T-helper 1 cell treated with Interleukin-12 subunit alpha and Interleukin-12 subunit beta and Interleukin-4 antibody, amounts not matched to agents 30 ng/mL and 1 ng/mL, for 36 hours (primary cell): ENCODE results near the gene DOCK2. TPM values are rescaled to one million over a fixed set of nuclear protein-coding genes. Genes with fewer than 3 reads are reported as not detected.

Experiments used
- intact Hi-C: fragments of 100-400 bp; cut with micrococcal nuclease; formaldehyde crosslinking; loops from one replicate; pipeline ENCODE4 v1.15.1; 2024
- total RNA-seq: library from RNA; stranded (reverse); gene quantifications from 2 replicates; pipeline ENCODE4 v1.2.3, GENCODE V29; 2022

The DOCK2 gene
- total RNA-seq, 1 donor from 2014 or later: 346 TPM

DNA sequence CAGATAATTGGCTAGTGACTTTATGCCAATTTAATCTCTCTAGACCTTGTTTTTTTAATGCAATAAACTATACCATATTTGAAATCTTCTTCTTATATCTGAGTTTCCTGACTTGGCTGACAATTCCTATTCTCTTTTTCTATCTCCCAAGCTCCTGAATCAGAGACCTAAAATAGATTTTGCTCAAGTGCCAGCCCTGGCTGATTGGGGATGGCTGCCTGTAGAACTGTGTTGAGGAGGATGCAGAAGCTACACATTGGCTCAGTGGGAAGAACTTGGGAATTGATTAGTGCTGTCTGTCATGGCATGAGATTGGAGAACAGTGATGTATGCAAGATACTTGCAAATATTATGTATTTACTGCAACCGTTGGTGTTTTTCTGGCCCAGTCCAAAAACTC, 210.4 kb downstream of the DOCK2 start:
- intact Hi-C loops: no loop called here

GRCh38 chr5:169848271-169848670, 211.2 kb downstream of the DOCK2 start:
- intact Hi-C loops: no loop called here

GRCh38 chr5:169848792-169849191, 211.7 kb downstream of the DOCK2 start:
- intact Hi-C loops: no loop called here

DNA sequence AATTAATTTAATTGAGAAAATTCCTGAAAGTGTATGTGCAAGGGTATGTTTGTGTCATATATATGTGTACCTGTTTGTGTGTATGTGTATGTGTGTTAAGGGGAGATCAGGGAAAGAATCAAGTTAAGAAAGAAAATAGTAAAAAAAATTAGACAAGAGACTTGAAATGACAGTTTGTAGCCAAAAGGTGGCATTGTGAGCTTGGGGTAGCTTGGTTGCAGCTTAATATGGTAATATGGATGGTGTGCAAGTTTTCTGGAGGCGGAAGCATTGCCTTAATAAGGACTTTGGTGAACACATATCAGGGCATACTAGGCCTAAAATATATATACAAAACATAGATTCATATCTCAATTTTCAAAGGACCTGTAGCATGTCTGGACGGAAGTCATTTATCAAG, 213.3 kb downstream of the DOCK2 start:
- intact Hi-C loops: no loop called here

DNA sequence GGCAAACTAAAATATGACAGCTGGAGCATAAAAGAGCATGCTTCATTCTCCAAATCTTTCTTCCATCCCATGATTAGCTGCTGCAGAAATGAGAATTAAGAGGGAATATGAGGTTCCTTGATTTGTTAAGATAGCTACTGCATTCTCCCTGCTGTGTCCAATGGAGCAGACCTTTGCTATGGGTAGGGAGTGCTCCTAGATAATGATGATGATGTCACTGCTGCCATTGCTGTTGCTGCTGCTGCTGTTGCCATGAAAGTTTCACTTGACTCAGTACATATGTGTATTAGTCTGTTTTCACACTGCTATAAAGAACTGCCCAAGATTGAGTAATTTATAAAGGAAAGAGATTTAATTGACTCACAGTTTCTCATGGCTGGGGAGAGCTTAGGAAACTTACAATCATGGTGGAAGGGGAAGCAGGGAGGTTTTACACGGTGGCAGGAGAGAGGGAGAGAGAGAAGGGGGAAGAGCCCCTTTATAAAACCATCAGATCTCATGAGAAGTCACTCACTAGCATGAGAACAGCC, 214.3 kb downstream of the DOCK2 start:
- intact Hi-C loops: no loop called here

DNA sequence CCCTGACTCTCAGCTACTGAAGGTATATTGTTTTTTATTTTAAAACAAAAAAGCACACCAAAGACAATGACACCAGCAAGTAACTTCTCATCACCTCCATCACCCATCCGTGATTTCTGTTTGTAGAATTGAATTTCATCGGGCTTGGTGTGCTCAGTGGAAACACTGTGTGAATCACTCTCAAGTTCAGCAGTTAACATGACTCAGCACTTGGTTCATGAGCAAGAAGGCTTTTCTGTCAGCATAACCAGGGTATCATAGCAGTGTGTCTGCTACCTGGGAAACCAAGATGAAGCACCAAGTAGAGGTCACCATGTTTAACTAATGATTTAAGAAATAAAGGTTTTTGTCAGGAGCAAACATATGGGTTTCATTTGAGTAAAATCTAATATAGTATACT, 219.5 kb downstream of the DOCK2 start:
- intact Hi-C loops: no loop called here

DNA sequence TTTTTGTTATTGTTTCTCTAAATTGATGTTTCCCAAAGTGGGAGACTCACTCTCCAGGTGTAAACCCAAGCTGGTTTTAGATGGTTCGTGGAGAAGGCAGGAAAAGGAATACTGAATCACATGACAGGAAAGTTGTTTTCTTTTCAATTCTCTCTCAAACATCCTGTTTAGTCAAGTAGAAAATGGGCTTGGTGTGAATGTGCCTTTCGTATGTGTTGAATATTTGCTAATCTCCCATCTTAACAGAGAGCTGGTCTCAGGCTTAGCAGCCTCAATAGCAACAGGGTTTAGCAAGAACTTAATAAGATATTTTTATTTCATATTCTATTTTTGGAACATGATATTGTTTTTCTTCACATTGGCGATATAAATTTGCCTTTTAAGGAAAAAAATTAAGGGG, 223.5 kb downstream of the DOCK2 start:
- intact Hi-C loops: loop anchor here (2.0 kb wide), 1 partner anchor 14 kb away; no protein-coding TSS in a partner anchor

DNA sequence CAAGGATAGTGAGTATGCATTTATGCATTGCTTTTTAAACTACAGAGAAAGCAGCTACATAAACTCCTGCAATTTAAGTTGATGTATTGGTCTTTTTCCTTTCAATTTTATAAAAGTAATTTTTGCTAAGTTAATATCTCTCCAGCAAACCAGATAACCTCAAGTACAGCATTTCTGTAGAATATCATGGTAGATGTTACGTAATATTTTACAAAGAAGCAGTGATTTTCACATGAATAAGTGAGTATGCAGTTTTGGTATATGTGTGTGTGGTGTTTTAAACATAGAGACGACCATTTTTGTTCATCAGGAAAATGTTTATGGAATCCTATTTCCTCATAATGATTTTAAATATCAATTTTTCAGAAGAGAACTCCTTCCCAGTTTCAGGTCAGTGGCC, 224.4 kb downstream of the DOCK2 start:
- intact Hi-C loops: loop anchor here (2.0 kb wide), 1 partner anchor 13 kb away; no protein-coding TSS in a partner anchor

- intact Hi-C loops: loop anchor here (2.0 kb wide), 1 partner anchor 13 kb away; no protein-coding TSS in a partner anchor
Measured at GRCh38 chr5:169861934-169862333, 224.9 kb downstream of the DOCK2 start.

GRCh38 chr5:169862391-169862811, 225.3 kb downstream of the DOCK2 start:
- intact Hi-C loops: no loop called here

- intact Hi-C loops: no loop called here
Measured at GRCh38 chr5:169864483-169864882, 227.4 kb downstream of the DOCK2 start.

- intact Hi-C loops: no loop called here
Measured at GRCh38 chr5:169867347-169867746, 230.3 kb downstream of the DOCK2 start.

DNA sequence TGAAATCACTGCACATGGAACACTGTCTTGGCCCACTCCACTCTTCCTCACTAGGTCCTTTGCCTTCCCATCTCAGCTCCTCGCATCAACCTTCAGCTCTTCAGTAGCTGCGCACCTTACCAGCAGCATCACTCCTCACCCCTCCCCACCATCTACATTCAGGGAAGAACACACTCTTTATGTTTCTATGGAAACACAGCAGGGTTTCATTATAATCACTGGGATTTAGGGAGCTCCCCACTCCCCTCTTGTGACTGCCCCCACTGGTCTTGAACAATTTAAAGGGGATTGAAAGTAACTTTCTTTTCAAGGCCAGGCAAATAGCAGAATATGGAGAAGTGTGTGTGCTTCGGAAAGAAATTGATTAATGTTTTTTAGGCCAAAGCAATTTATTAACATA, 232.0 kb downstream of the DOCK2 start:
- intact Hi-C loops: no loop called here

DNA sequence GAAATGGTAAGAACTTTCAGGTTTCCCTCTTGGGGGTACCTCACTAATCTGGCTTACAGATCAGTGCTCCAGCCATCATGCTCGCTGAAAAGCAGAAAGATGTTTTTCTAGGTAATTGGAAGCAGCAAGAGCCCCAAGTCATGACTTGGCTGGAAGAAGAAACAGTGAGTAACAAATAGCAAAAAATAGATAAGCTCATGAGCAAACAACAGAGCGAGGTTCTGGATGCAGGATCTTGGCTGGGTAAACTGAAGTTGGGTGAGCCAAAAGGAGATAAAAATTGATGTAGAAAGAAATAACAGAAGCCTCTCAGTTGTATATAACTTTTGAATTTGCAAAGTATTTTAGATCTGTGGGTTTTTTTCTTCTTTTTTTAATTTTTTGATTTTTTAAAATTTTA, 233.1 kb downstream of the DOCK2 start:
- intact Hi-C loops: no loop called here

GRCh38 chr5:169871826-169872490, 234.9 kb downstream of the DOCK2 start:
- intact Hi-C loops: no loop called here

GRCh38 chr5:169873642-169874041, 236.6 kb downstream of the DOCK2 start:
- intact Hi-C loops: loop anchor here (2.0 kb wide), 1 partner anchor 13 kb away; no protein-coding TSS in a partner anchor

DNA sequence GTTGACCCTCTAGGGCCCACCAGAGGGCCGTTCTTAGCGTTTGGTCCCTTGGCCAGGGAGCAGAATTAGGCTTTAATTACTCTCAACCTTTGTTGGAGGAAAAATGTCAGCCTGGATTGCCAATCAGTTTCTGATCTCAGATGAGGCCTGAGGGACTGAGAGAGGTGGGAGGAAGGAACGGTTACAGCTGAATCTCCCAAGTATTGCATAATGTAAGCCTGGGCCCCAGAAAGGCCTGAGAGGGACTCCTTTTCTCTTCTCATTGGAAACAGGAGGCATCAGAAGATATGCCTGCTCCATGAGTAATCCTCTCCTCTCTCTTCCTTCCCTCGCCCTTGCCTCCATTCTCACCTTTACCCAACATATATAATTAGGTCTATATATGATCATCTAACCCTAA, 237.5 kb downstream of the DOCK2 start:
- intact Hi-C loops: loop anchor here (2.0 kb wide), 1 partner anchor 14 kb away; no protein-coding TSS in a partner anchor

DNA sequence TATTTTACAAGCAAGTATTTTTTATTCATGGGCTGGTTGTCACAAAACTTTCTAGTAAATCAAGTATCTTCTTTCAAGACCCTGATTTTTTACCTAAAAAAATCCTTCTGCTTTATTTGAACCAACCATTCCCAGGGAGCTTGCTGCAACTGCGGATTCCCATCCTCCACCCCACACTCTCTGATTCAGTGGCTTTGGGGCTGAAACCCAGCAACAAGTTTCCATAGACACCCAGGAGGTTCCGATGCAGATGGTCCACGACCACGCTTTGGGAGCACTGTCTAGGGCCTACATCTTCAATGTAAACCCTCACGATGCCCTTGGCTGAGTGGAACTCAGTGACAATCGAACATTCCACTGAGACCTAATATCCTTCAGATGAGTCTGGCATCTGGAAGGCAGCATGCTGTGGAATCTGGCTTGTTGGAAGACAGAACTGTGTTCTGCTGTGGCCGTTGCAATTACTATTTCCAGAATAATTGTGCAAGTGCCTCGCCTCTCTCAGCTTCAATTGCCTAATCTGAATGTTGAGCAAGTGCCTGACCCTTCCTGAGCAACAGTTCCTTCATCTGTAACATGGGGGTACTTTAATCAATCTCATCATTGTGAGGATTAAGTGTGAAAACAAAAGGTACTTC, 238.1 kb downstream of the DOCK2 start:
- intact Hi-C loops: loop anchor here (2.0 kb wide), 1 partner anchor 14 kb away; no protein-coding TSS in a partner anchor

DNA sequence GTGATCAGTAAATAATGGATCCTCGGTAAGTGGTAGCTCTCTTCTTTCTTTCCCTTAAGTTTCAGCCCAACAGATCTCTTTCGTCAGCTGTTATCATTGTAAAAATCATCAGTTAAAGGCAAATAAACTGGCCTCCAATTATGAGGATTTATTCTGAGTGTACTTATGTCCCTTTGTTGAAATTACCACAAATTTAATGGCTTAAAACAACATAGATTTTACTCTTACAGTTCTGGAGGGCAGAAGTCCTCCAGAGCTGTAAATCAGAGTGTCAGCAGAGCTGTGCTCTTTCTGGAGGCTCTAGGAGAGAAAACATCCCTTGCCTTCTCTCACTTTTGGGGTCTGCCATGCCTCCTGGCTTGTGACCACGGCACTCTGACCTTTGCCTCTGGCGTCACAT, 238.7 kb downstream of the DOCK2 start:
- intact Hi-C loops: loop anchor here (2.0 kb wide), 1 partner anchor 15 kb away; no protein-coding TSS in a partner anchor

- intact Hi-C loops: no loop called here
Measured at GRCh38 chr5:169876386-169876785, 239.3 kb downstream of the DOCK2 start.

GRCh38 chr5:169880012-169880663, 243.1 kb downstream of the DOCK2 start:
- intact Hi-C loops: no loop called here

DNA sequence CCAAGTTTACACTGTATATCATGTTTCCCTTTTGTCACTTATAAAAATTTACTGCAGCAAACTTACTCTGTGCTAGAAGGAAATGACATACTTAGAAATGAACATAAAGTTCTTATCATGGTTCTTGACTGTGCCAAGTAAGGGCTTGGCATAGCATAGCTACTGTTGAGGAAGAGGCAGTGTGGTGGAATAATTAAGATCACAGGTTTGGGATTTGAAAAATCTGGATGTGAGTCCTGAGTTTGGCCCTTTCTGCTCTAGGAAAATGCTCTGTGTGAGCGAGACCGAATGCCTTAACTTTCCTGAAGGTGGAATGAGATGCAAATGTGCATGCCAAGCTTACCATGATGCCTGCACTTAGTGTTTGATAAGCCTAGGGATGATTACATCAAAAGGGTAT, 243.7 kb downstream of the DOCK2 start:
- intact Hi-C loops: no loop called here
